22Rv1 (cell line): ENCODE data around the gene ABRAXAS1.
"Not testable (repeated sequence)": the region's sequence is repeated elsewhere in the genome, so short reads cannot be mapped to it uniquely, and the experiment has no call there.

Source experiments
- H3K27ac ChIP-seq: fragments of 450-650 bp; 2 replicates; pipeline ENCODE4 v1.5.1; 2017
- CTCF ChIP-seq: fragments of 450-650 bp; IDR thresholded peaks from 2 replicates; pipeline ENCODE4 v1.5.1; 2017; ENCODE audit warnings: mild to moderate bottlenecking
- ZFX ChIP-seq: fragments of 450-650 bp; IDR thresholded peaks from 2 replicates; pipeline ENCODE4 v1.6.1; 2017; ENCODE audit warnings: antibody characterized with exemption, borderline replicate concordance

The ABRAXAS1 gene

GRCh38 chr4:83504503-83504902 lies 19.6 kb upstream of the ABRAXAS1 start:
- H3K27ac ChIP-seq = no peak overlapping the region
- no peak for TF ChIP-seq CTCF
- no peak for TF ChIP-seq ZFX

- TF ChIP-seq CTCF = no peak
- no peak overlapping the region for H3K27ac ChIP-seq
Measured at GRCh38 chr4:83503974-83504373, 19.1 kb upstream of the ABRAXAS1 start.

- not testable (repeated sequence) for H3K27ac ChIP-seq
Measured at GRCh38 chr4:83501671-83502070, 16.8 kb upstream of the ABRAXAS1 start.

GRCh38 chr4:83498187-83498586 lies 13.3 kb upstream of the ABRAXAS1 start:
- H3K27ac ChIP-seq = no peak overlapping the region
- TF ChIP-seq CTCF = no peak
- no peak for TF ChIP-seq ZFX

GRCh38 chr4:83496085-83496917 lies 11.4 kb upstream of the ABRAXAS1 start:
- not testable (repeated sequence) for H3K27ac ChIP-seq

- peak; percentile 88 for TF ChIP-seq CTCF
- TF ChIP-seq ZFX = no peak
- no peak overlapping the region for H3K27ac ChIP-seq
Measured at GRCh38 chr4:83490876-83491450, 6.1 kb upstream of the ABRAXAS1 start.

GRCh38 chr4:83489711-83490326 lies 4.9 kb upstream of the ABRAXAS1 start:
- no peak overlapping the region for H3K27ac ChIP-seq
- TF ChIP-seq ZFX (no peak), CTCF (no peak)

- TF ChIP-seq CTCF (no peak), ZFX (no peak)
Measured at GRCh38 chr4:83486457-83487129, 1.7 kb upstream of the ABRAXAS1 start.

More at GRCh38 chr4:83486457-83487129, 1.7 kb upstream of the ABRAXAS1 start:
- no peak overlapping the region for H3K27ac ChIP-seq
